Common myeloid progenitor, CD34-positive (primary cell): ENCODE measurements around the gene KCNJ18.
"Not testable (repeated sequence)": the region's sequence is repeated elsewhere in the genome, so short reads cannot be mapped to it uniquely, and the experiment has no call there.

Source experiments
- CTCF ChIA-PET: fragments of 350-600 bp; sonication (Branson Sonifier 250); formaldehyde crosslinking; loops from one replicate; lab custom pipeline; 2021; ENCODE audit warnings: antibody characterized with exemption; lab: Charles Lee
- POLR2A ChIA-PET: fragments of 350-600 bp; sonication (Branson Sonifier 250); formaldehyde crosslinking; loops from one replicate; lab custom pipeline; 2021; ENCODE audit warnings: antibody characterized with exemption; lab: Charles Lee
- DNase-seq, 3 donors: peaks; one replicate each; pipeline versions ENCODE4 v3.0.0 to v3.0.0-alpha.2; 2013
- H3K27ac ChIP-seq, 2 experiments: 1 replicate in 1 of 2; 2 replicates in 1 of 2; pipeline ENCODE4 v1.7.0; 2013; ENCODE audit warnings: inconsistent platforms in 2 of 2, low read length in 2 of 2, mild to moderate bottlenecking in 2 of 2, low read depth in 1 of 2, moderate library complexity in 1 of 2; ENCODE audit not compliant: severe bottlenecking in 2 of 2, insufficient read depth in 1 of 2, poor library complexity in 1 of 2
- H3K27me3 ChIP-seq, 5 experiments: replicated peaks in 2 of 5; 1 replicate in 3 of 5; 2 replicates in 2 of 5; pipeline versions ENCODE4 v1.6.1 to v1.7.0; 2013; ENCODE audit warnings: low read length in 4 of 5, mild to moderate bottlenecking in 2 of 5, moderate library complexity in 2 of 5, inconsistent platforms in 1 of 5; ENCODE audit not compliant: insufficient read depth in 5 of 5, control insufficient read depth in 4 of 5
- H3K36me3 ChIP-seq, 4 experiments: 1 replicate in 2 of 4; 2 replicates in 2 of 4; pipeline versions ENCODE4 v1.6.1 to v1.7.0; 2013; ENCODE audit warnings: low read length in 3 of 4, control low read depth in 1 of 4, mild to moderate bottlenecking in 1 of 4; ENCODE audit not compliant: control insufficient read depth in 4 of 4, insufficient read depth in 4 of 4
- H3K4me1 ChIP-seq, 4 experiments: 1 replicate in 3 of 4; 2 replicates in 1 of 4; pipeline versions ENCODE4 v1.6.1 to v1.7.1; 2013; ENCODE audit warnings: low read length in 3 of 4, mild to moderate bottlenecking in 3 of 4, control low read depth in 1 of 4, inconsistent platforms in 1 of 4, moderate library complexity in 1 of 4; ENCODE audit not compliant: control insufficient read depth in 4 of 4, insufficient read depth in 4 of 4; ENCODE audit errors: control extremely low read depth in 1 of 4
- H3K4me3 ChIP-seq, 7 experiments: 1 replicate in 4 of 7; 2 replicates in 3 of 7; pipeline versions ENCODE4 v1.5.1 to v1.7.0; 2013; ENCODE audit warnings: mild to moderate bottlenecking in 7 of 7, low read length in 6 of 7, moderate library complexity in 6 of 7, inconsistent platforms in 2 of 7, low read depth in 2 of 7, control low read depth in 1 of 7; ENCODE audit not compliant: insufficient read depth in 4 of 7, control insufficient read depth in 1 of 7; ENCODE audit errors: extremely low read depth in 1 of 7
- H3K9me3 ChIP-seq, 5 experiments: 1 replicate in 4 of 5; 2 replicates in 1 of 5; pipeline versions ENCODE4 v1.6.1 to v1.7.1; 2013; ENCODE audit warnings: low read length in 4 of 5, mild to moderate bottlenecking in 2 of 5, inconsistent platforms in 1 of 5, low read depth in 1 of 5, moderate library complexity in 1 of 5; ENCODE audit not compliant: control insufficient read depth in 4 of 5, insufficient read depth in 2 of 5; ENCODE audit errors: control extremely low read depth in 1 of 5
- WGBS: methylation state at CpG from one replicate; pipeline ENCODE4 v1.1.5; 2013; ENCODE audit not compliant: insufficient coverage; 5-methylcytosine and 5-hydroxymethylcytosine counted together

KCNJ18 gene

GRCh38 chr17:21677126-21677910 lies 15.0 kb upstream of the KCNJ18 start:
- WGBS: 71% methylated on average over 15 of the region's 15 CpGs

GRCh38 chr17:21677911-21678310 lies 14.4 kb upstream of the KCNJ18 start:
- Histone ChIP-seq H3K27me3 (peaks cover 0 to 20% (median 0%) of the 10 kb centered on the region in 5 experiments), H3K9me3 (peaks cover 0 to 45% (median 0%) of the 10 kb centered on the region in 5 experiments), H3K27ac (no peak overlapping the region), H3K36me3 (no peaks in the 10 kb centered on the region), H3K4me1 (no peaks in the 10 kb centered on the region), H3K4me3 (no peak overlapping the region)
- POLR2A ChIA-PET: no interaction called here
- DNase-seq: no peak
- CTCF ChIA-PET: no interaction called here
- WGBS: 74% methylated on average over 12 of the region's 17 CpGs

More at GRCh38 chr17:21677126-21677910, 15.0 kb upstream of the KCNJ18 start:
- Histone ChIP-seq H3K9me3 (peaks cover 0 to 45% (median 0%) of the 10 kb centered on the region in 5 experiments), H3K4me1 (no peaks in the 10 kb centered on the region), H3K27me3 (peaks cover 0 to 20% (median 0%) of the 10 kb centered on the region in 5 experiments), H3K4me3 (no peak overlapping the region), H3K27ac (no peak overlapping the region), H3K36me3 (no peaks in the 10 kb centered on the region)
- ChIA-PET POLR2A (no interaction called here), CTCF (no interaction called here)
- DNase-seq: no peak

GRCh38 chr17:21678393-21679081 lies 13.8 kb upstream of the KCNJ18 start:
- CTCF ChIA-PET: no interaction called here
- POLR2A ChIA-PET: no interaction called here
- Histone ChIP-seq H3K27me3 (peaks cover 0 to 20% (median 0%) of the 10 kb centered on the region in 5 experiments), H3K27ac (no peak overlapping the region), H3K4me3 (no peak overlapping the region), H3K9me3 (peaks cover 0 to 45% (median 0%) of the 10 kb centered on the region in 5 experiments), H3K4me1 (no peaks in the 10 kb centered on the region), H3K36me3 (no peaks in the 10 kb centered on the region)
- 69% methylated on average over 41 of the region's 42 CpGs for WGBS
- no peak for DNase-seq

GRCh38 chr17:21679256-21680146 lies 12.8 kb upstream of the KCNJ18 start:
- ChIA-PET POLR2A (no interaction called here), CTCF (no interaction called here)
- DNase-seq: no peak
- no peaks in the 10 kb centered on the region for H3K4me1 ChIP-seq
- H3K27me3 ChIP-seq: peaks cover 0 to 20% (median 0%) of the 10 kb centered on the region in 5 experiments
- 84% methylated on average over 59 of the region's 62 CpGs for WGBS
- no peak overlapping the region for H3K27ac ChIP-seq
- H3K4me3 ChIP-seq: no peak overlapping the region
- H3K36me3 ChIP-seq: no peaks in the 10 kb centered on the region
- peaks cover 0 to 39% (median 0%) of the 10 kb centered on the region in 5 experiments for H3K9me3 ChIP-seq

- CTCF ChIA-PET: no interaction called here
- no peak overlapping the region for H3K27ac ChIP-seq
- H3K36me3 ChIP-seq: no peaks in the 10 kb centered on the region
- peaks cover 0 to 20% (median 0%) of the 10 kb centered on the region in 5 experiments for H3K27me3 ChIP-seq
- H3K4me1 ChIP-seq: no peaks in the 10 kb centered on the region
- POLR2A ChIA-PET: no interaction called here
- no peak for DNase-seq
- no peak overlapping the region for H3K4me3 ChIP-seq
- 84% methylated on average over 16 of the region's 19 CpGs for WGBS
- peaks cover 0 to 32% (median 0%) of the 10 kb centered on the region in 5 experiments for H3K9me3 ChIP-seq
Observed at GRCh38 chr17:21680366-21680765, 12.0 kb upstream of the KCNJ18 start.

GRCh38 chr17:21680850-21681351 lies 11.4 kb upstream of the KCNJ18 start:
- DNase-seq, H3K27ac ChIP-seq, H3K4me3 ChIP-seq, CTCF ChIA-PET, H3K36me3 ChIP-seq, H3K4me1 ChIP-seq, POLR2A ChIA-PET: not testable (repeated sequence)
- peaks cover 0 to 20% (median 0%) of the 10 kb centered on the region in 5 experiments for H3K27me3 ChIP-seq
- H3K9me3 ChIP-seq: peaks cover 0 to 28% (median 0%) of the 10 kb centered on the region in 5 experiments
- 84% methylated on average over 38 of the region's 42 CpGs for WGBS
